ENCODE results near the gene MIEF2.

Gene MIEF2

GRCh38 chr17:18226284-18226945 is 34.0 kb upstream of the MIEF2 start:
- TF ChIP-seq FOXP2 (optimal IDR thresholded peaks at IDR 0.05; ENCODE audit: borderline replicate concordance, extremely low read depth, extremely low read length, insufficient read depth) (no peak), POLR2AphosphoS5 (IDR thresholded peaks at IDR 0.05; ENCODE audit: low read depth, low read length) (no peak), TAF1 (IDR thresholded peaks at IDR 0.05; ENCODE audit: borderline replicate concordance, insufficient read depth, low read length) (no peak), SIN3A (IDR thresholded peaks at IDR 0.05; ENCODE audit: borderline replicate concordance, insufficient read depth, low read length) (no peak), REST (IDR thresholded peaks at IDR 0.05; ENCODE audit: insufficient read depth in 1 of 2, low read depth in 2 of 2, low read length in 2 of 2) (no peak)

GRCh38 chr17:18227635-18228034 is 32.8 kb upstream of the MIEF2 start:
- TF ChIP-seq FOXP2 (optimal IDR thresholded peaks at IDR 0.05; ENCODE audit: borderline replicate concordance, extremely low read depth, extremely low read length, insufficient read depth) (no peak), POLR2AphosphoS5 (IDR thresholded peaks at IDR 0.05; ENCODE audit: low read depth, low read length) (no peak), SIN3A (IDR thresholded peaks at IDR 0.05; ENCODE audit: borderline replicate concordance, insufficient read depth, low read length) (no peak), TAF1 (IDR thresholded peaks at IDR 0.05; ENCODE audit: borderline replicate concordance, insufficient read depth, low read length) (no peak), REST (IDR thresholded peaks at IDR 0.05; ENCODE audit: insufficient read depth in 1 of 2, low read depth in 2 of 2, low read length in 2 of 2) (no peak)

GRCh38 chr17:18228176-18228682 is 32.2 kb upstream of the MIEF2 start:
- TF ChIP-seq REST (IDR thresholded peaks at IDR 0.05; ENCODE audit: insufficient read depth in 1 of 2, low read depth in 2 of 2, low read length in 2 of 2) (no peak), TAF1 (IDR thresholded peaks at IDR 0.05; ENCODE audit: borderline replicate concordance, insufficient read depth, low read length) (no peak), POLR2AphosphoS5 (IDR thresholded peaks at IDR 0.05; ENCODE audit: low read depth, low read length) (no peak), FOXP2 (optimal IDR thresholded peaks at IDR 0.05; ENCODE audit: borderline replicate concordance, extremely low read depth, extremely low read length, insufficient read depth) (no peak), SIN3A (IDR thresholded peaks at IDR 0.05; ENCODE audit: borderline replicate concordance, insufficient read depth, low read length) (no peak)

GRCh38 chr17:18229254-18229653 is 31.2 kb upstream of the MIEF2 start:
- TF ChIP-seq TAF1 (IDR thresholded peaks at IDR 0.05; ENCODE audit: borderline replicate concordance, insufficient read depth, low read length) (no peak), REST (IDR thresholded peaks at IDR 0.05; ENCODE audit: insufficient read depth in 1 of 2, low read depth in 2 of 2, low read length in 2 of 2) (no peak), POLR2AphosphoS5 (IDR thresholded peaks at IDR 0.05; ENCODE audit: low read depth, low read length) (no peak), SIN3A (IDR thresholded peaks at IDR 0.05; ENCODE audit: borderline replicate concordance, insufficient read depth, low read length) (no peak), FOXP2 (optimal IDR thresholded peaks at IDR 0.05; ENCODE audit: borderline replicate concordance, extremely low read depth, extremely low read length, insufficient read depth) (no peak)
